K562 (cell line): ENCODE measurements around the gene STAB1. TPM values are rescaled to one million over a fixed set of nuclear protein-coding genes. Genes with fewer than 3 reads are reported as not detected.

Source experiments
- CHD4 ChIP-seq: fragments of 200-600 bp; sonication (generic); IDR thresholded peaks from 3 replicates; pipeline ENCODE4 v1.6.1; 2012; ENCODE audit warnings: low read depth, mild to moderate bottlenecking, mixed read lengths, low read length, inconsistent platforms; ENCODE audit not compliant: insufficient read depth, insufficient replicate concordance, poor library complexity, severe bottlenecking
- EHMT2 ChIP-seq: fragments of 450-650 bp; IDR thresholded peaks from 2 replicates; pipeline ENCODE4 v1.6.1; 2018; ENCODE audit warnings: antibody characterized with exemption
- NFYB ChIP-seq: IDR thresholded peaks from 2 replicates; pipeline ENCODE4 v1.6.1; 2011; ENCODE audit warnings: mild to moderate bottlenecking, moderate library complexity; ENCODE audit not compliant: insufficient read length; ENCODE audit errors: extremely low read depth
- RERE ChIP-seq: sonication (generic); formaldehyde crosslinking; IDR thresholded peaks from 2 replicates; pipeline ENCODE4 v1.8.0; 2023; ENCODE audit warnings: missing genetic modification reagents, mild to moderate bottlenecking, borderline replicate concordance
- YY1 ChIP-seq, 3 experiments: IDR thresholded peaks; 2 replicates each; pipeline ENCODE4 v1.6.1; 2011; ENCODE audit warnings: low read length in 2 of 3, mild to moderate bottlenecking in 2 of 3, moderate library complexity in 2 of 3, borderline replicate concordance in 1 of 3, control low read depth in 1 of 3, low read depth in 1 of 3; ENCODE audit not compliant: insufficient read depth in 3 of 3, insufficient replicate concordance in 2 of 3, control insufficient read depth in 1 of 3, insufficient read length in 1 of 3; ENCODE audit errors: extremely low read depth in 1 of 3
- ZBTB1 ChIP-seq: sonication (generic); formaldehyde crosslinking; IDR thresholded peaks from 2 replicates; pipeline ENCODE4 v1.8.1; 2023; ENCODE audit warnings: missing genetic modification reagents, low read depth, mild to moderate bottlenecking, borderline replicate concordance
- ZNF253 ChIP-seq: fragments of 250-450 bp; sonication (Bioruptor Pico); conservative IDR thresholded peaks from 2 replicates; pipeline ENCODE4 v1.6.1; 2021; ENCODE audit warnings: mild to moderate bottlenecking
- ZNF316 ChIP-seq: fragments of 450-650 bp; IDR thresholded peaks from 2 replicates; pipeline ENCODE4 v1.6.1; 2016
- ZNF77 ChIP-seq: fragments of 250-450 bp; sonication (Bioruptor Pico); IDR thresholded peaks from 2 replicates; pipeline ENCODE4 v1.5.0; 2020
- polyA plus RNA-seq, 8 experiments: library from polyadenylated mRNA; depleted of rRNA in 4 of 8; stranded (reverse) in 5 of 8; unstranded in 3 of 8; fragments of >200 nt; fragmentation: Nextera tagmentation in 2 of 8; fragmentation: Illumina TruSeq in 1 of 8; extraction: Ambion mirVana in 2 of 8; extraction: Trizol in 1 of 8; gene quantifications; 2 replicates each; pipeline versions ENCODE4 v1.2.1 to v1.2.3, GENCODE V29; 2011 to 2014; ENCODE audit warnings: inconsistent platforms in 1 of 8, missing spikeins in 1 of 8
- total RNA-seq, 7 experiments: library from RNA; depleted of rRNA in 6 of 7; stranded (reverse); fragments of >200 nt in 6 of 7; fragmentation: Illumina TruSeq in 2 of 7; extraction: Trizol in 2 of 7; gene quantifications; 2 replicates each; pipeline versions ENCODE4 v1.2.1 to v1.2.3, GENCODE V29; 2011 to 2021; ENCODE audit warnings: low replicate concordance in 1 of 7

STAB1 gene
- total and polyA plus RNA-seq, 9 of the 15 experiments (the other 6 are each of a cell fraction or from before 2014, with no cell fraction given) = 0.20 to 3.9 (median 1.2) TPM

- no peak for TF ChIP-seq RERE (CRISPR knock-in tag)
- no peak for TF ChIP-seq NFYB
- no peak for TF ChIP-seq CHD4
- no peak for TF ChIP-seq ZNF253 (CRISPR knock-in tag)
- TF ChIP-seq ZNF316 = no peak
- no peak for TF ChIP-seq ZBTB1 (CRISPR knock-in tag)
- no peak for TF ChIP-seq ZNF77 (CRISPR knock-in tag)
- no peak for TF ChIP-seq EHMT2
- no peak for TF ChIP-seq YY1 (IDR thresholded peaks at IDR 0.05; ENCODE audit: borderline replicate concordance in 1 of 3, control insufficient read depth in 1 of 3, extremely low read depth in 1 of 3, insufficient read depth in 3 of 3, insufficient read length in 1 of 3, insufficient replicate concordance in 2 of 3, low read depth in 1 of 3, low read length in 2 of 3)
Observed at GRCh38 chr3:52513281-52513680, 18.1 kb downstream of the STAB1 start (continued).
